Dendritic cell treated with granulocyte-macrophage colony-stimulating factor and Interleukin-4, amounts not matched to agents 40 ng/mL and 50 ng/mL, for 4 days (primary cell): ENCODE data around the gene CDC14A.

Source experiments
- H3K27ac Mint-ChIP-seq: one replicate; pipeline ENCODE4 v1.8.0; 2022; ENCODE audit warnings: mild to moderate bottlenecking, mixed read lengths
- H3K27me3 Mint-ChIP-seq: one replicate; pipeline ENCODE4 v1.8.0; 2022; ENCODE audit warnings: mild to moderate bottlenecking, mixed read lengths
- H3K36me3 Mint-ChIP-seq: one replicate; pipeline ENCODE4 v1.8.0; 2022; ENCODE audit warnings: low read depth, mixed read lengths
- H3K4me1 Mint-ChIP-seq: one replicate; pipeline ENCODE4 v1.8.0; 2022; ENCODE audit warnings: low read depth, mixed read lengths
- H3K4me3 Mint-ChIP-seq: one replicate; pipeline ENCODE4 v1.8.0; 2022; ENCODE audit warnings: mild to moderate bottlenecking, moderate library complexity, mixed read lengths
- H3K9me3 Mint-ChIP-seq: one replicate; pipeline ENCODE4 v1.8.0; 2022; ENCODE audit warnings: mixed read lengths
- intact Hi-C: fragments of 100-400 bp; cut with micrococcal nuclease; formaldehyde crosslinking; loops from one replicate; pipeline ENCODE4 v1.15.0; 2022

CDC14A gene

DNA sequence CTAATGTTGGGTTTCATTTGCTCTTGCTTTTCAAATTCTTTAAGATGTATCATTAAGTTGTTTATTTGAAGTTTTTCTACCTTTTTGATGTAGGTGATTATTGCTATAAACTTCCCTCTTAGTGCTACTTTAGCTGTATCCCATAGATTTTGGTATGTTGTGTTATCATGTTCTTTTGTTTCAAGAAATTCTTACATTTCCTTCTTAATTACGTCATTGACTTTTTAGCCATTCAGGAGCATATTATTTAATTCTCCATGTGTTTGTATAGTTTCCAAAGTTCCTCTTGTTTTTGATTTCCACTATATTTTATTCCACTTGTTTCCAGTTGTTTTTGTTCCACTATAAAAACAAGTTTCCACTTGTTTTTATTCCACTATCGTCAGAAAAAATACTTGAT is 200.6 kb downstream of the CDC14A start:
- Mint-ChIP-seq H3K4me1 (no peaks in the 10 kb centered on the region), H3K9me3 (peaks cover 71% of the 10 kb centered on the region), H3K27me3 (peaks cover 3% of the 10 kb centered on the region), H3K36me3 (peaks cover 8% of the 10 kb centered on the region), H3K27ac (no peak overlapping the region), H3K4me3 (no peak overlapping the region)
- intact Hi-C loops: no loop called here

DNA sequence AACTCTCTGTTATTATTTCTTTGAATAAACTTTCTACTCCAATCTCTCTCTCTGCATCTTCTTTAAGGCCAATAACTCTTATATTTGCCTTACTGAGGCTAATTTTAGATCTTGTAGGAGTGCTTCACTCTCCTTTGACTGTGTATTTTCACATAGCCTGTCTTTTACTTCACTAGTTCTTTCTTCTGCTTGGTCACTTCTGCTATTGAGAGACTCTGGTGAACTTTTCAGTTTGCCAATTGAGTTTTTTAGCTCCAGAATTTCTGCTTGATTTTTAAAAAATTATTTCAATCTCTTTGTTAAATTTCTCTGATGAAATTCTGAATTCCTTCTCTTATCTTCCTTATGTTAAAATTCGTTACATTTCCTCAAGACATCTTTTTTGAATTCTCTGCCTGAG is 203.9 kb downstream of the CDC14A start:
- H3K27ac Mint-ChIP-seq: no peak overlapping the region
- H3K4me1 Mint-ChIP-seq: no peaks in the 10 kb centered on the region
- H3K4me3 Mint-ChIP-seq: no peak overlapping the region
- intact Hi-C loops: no loop called here
- H3K36me3 Mint-ChIP-seq: peaks cover 8% of the 10 kb centered on the region
- H3K9me3 Mint-ChIP-seq: peaks cover 70% of the 10 kb centered on the region
- H3K27me3 Mint-ChIP-seq: peaks cover 3% of the 10 kb centered on the region

DNA sequence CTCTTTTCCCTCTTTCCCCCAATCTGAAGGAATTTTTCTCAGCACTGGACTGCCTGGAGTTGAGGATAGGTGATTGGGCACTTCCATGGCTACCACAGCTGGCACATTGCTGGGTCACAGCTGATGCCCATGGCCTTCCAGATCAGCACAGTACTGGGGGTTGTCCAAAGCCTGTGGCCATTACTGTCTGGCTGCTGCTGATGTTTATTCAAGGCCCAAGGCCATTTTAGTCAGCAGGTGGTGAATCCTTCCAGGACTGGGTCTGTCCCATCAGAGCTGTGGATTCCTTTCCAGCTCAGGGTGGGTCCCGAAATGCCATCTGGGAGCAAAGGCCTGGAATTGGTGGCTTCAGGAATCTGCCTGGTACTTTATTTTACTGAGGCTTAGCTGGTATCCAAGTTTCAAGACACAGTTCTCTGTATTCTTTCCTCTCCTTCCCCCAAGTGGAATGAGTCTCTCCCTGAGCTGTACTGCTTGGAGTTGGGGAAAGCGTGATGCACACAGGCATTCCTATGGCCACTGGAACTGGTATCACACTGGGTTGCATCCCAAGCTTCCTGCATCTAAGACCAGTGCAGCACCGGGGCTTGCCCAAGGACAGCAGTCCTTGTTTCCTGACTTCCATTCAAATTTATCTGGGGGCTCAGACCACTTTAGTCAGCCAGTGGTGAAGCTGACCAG is 204.8 kb downstream of the CDC14A start:
- intact Hi-C loops: no loop called here
- peaks cover 64% of the 10 kb centered on the region for H3K9me3 Mint-ChIP-seq
- peaks cover 6% of the 10 kb centered on the region for H3K36me3 Mint-ChIP-seq
- no peaks in the 10 kb centered on the region for H3K4me1 Mint-ChIP-seq
- no peak overlapping the region for H3K27ac Mint-ChIP-seq
- peaks cover 2% of the 10 kb centered on the region for H3K27me3 Mint-ChIP-seq
- H3K4me3 Mint-ChIP-seq: no peak overlapping the region

DNA sequence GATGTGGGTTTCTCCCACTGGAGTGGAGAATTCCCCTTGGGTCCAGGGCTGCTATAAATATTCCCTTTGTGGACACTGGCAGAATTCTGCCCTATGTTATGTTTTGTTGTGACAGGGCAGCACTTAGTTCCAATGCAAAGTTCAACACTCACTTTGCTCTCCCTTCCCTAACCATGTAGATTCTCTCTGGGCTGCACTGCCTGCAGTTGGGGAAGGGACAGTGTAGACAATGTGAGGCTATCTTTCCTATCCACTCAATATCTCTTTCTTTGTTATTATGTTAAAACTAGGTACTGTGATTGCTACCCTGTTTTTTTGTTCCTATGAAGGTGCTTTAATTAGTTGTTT is 205.3 kb downstream of the CDC14A start:
- Mint-ChIP-seq H3K4me1 (no peaks in the 10 kb centered on the region), H3K27ac (no peak overlapping the region), H3K36me3 (peaks cover under 1% of the 10 kb centered on the region), H3K4me3 (no peak overlapping the region), H3K27me3 (no peaks in the 10 kb centered on the region), H3K9me3 (peaks cover 59% of the 10 kb centered on the region)
- intact Hi-C loops: no loop called here

DNA sequence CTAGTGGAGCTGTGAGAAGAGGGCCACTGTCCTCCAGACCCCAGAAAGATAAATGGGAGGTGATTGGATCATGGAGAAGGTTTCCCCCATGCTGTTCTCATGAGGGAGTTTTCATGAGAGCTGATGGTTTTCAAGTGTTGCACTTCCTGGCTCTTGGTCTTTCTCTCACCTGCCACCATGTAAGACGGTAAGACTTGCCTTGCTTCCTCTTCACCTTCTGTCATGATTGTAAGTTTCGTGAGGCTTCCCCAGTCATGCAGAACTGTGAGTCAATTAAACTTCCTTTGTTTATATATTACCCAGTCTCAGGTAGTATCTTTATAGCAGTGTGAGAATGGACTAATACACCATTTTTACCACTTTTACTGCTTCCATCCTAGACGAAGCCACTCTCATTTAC is 213.2 kb downstream of the CDC14A start:
- peaks cover 7% of the 10 kb centered on the region for H3K9me3 Mint-ChIP-seq
- no peaks in the 10 kb centered on the region for H3K27me3 Mint-ChIP-seq
- no peaks in the 10 kb centered on the region for H3K4me1 Mint-ChIP-seq
- no peaks in the 10 kb centered on the region for H3K36me3 Mint-ChIP-seq
- H3K27ac Mint-ChIP-seq: no peak overlapping the region
- no peak overlapping the region for H3K4me3 Mint-ChIP-seq
- intact Hi-C loops: no loop called here

DNA sequence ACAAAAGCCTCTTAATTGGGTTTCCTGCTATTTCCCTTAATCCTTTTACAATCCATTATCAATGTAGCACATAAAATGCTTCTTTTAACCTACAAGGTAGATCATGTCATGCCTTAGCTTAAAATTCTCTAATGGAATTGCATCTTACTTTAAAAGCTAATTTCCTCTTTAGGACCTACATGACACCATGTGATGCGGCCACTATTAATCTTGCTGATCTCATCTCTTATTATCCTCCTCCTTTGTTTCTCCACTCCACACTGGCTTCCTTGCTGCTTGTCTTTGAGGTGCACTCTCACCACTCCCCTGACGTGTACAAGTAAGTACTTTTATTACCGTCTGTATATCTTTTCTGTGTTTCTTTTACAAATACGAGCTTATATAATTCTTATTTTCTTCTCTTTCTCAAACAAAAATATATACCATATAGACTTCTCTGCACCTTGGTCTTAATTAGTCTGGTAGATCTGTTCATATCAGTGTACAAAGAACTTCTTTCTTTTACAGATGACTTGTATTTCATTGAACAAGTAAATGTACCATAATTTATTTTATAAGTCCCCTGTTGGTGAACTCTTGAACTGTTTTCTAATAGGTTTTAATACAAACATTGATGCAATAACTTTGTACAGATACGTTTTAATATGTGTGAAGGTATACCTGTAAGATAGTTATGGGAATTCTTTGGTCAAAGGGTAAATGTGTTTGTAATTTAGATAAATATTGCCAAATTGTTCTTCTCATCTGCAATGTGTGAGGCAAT is 213.8 kb downstream of the CDC14A start:
- Mint-ChIP-seq H3K36me3 (no peaks in the 10 kb centered on the region), H3K27me3 (no peaks in the 10 kb centered on the region), H3K9me3 (peaks cover 11% of the 10 kb centered on the region), H3K4me3 (no peak overlapping the region), H3K4me1 (no peaks in the 10 kb centered on the region), H3K27ac (no peak overlapping the region)
- intact Hi-C loops: no loop called here

DNA sequence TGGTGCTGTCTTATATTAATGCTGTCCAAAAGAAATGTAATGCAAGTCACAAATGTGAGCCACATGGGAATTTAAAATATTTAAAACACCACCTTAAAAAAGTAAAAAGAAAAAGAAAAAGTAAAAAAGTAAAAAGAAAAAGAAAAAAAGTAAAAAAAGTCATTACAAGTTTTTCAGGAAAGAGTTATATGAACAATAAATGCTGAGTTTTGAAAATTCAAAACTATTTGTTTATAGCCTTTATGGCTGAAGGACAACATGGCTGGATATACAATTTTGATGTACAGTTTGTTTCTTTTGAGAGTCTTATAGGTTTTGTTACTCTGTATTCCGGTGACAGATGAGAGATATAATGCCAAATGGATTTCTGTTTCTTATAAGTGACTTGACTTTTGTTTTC is 214.8 kb downstream of the CDC14A start:
- Mint-ChIP-seq H3K27ac (no peak overlapping the region), H3K36me3 (no peaks in the 10 kb centered on the region), H3K9me3 (peaks cover 11% of the 10 kb centered on the region), H3K27me3 (no peaks in the 10 kb centered on the region), H3K4me1 (no peaks in the 10 kb centered on the region), H3K4me3 (no peak overlapping the region)
- intact Hi-C loops: no loop called here
